Non-pigmented ciliary epithelial cell (primary cell): ENCODE results near the gene NRF1.

Experiments used
- DNase-seq: peaks from one replicate; pipeline ENCODE4 v3.0.0-alpha.2; 2010; ENCODE audit warnings: low read depth

The NRF1 gene

GRCh38 chr7:129684777-129685176 is 73.3 kb downstream of the NRF1 start:
- DNase-seq: no peak

- DNase-seq: no peak
These were observed 74.5 kb downstream of the NRF1 start for GRCh38 chr7:129686063-129686462.

- DNase-seq: no peak
These were observed 77.1 kb downstream of the NRF1 start for GRCh38 chr7:129688503-129689222.

GRCh38 chr7:129689995-129690581 is 78.6 kb downstream of the NRF1 start:
- DNase-seq: no peak

GRCh38 chr7:129690701-129691100 is 79.2 kb downstream of the NRF1 start:
- DNase-seq: no peak

DNA sequence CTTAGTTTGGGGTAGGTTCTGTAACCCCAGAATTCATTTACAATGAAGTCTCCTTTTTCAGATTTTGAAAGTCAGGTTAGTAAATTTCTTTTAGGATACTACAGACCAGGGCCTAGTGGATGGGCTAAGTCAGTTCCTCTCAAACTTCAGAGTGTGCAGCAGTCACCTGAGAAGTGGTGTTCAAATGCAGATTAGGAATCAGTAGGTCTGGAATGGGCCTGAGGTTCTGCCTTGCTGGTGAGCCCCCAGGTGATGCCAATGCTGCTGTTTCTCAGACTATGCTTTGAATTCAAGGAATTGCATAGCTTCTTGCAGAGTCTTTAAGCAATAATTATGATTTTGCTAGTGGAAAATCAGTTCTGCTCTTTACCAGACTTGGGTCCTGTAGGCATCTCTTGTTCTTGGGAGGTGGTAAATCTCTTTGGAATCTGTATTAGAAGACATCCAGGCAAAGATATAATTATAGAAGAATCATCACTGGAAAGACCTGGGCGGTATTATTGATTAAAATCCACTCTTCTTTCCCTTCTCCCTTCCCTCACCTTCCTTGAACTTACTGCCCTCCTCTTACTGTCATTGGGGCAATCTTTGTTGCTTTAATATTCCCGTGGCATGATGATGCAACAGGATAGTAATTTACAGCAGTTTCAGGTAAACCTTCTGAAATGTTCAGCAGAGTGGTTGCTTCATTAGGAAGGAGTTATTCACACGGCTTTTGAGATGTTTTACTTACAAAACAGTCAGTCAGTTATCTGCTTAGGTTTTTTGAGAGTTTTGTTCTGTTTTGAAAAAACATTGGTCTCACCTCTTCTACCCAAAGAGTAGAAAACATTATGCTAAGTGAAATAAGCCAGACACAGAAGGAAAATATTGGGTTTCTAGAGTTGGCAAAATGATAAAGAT is 87.2 kb downstream of the NRF1 start:
- DNase-seq: no peak

DNA sequence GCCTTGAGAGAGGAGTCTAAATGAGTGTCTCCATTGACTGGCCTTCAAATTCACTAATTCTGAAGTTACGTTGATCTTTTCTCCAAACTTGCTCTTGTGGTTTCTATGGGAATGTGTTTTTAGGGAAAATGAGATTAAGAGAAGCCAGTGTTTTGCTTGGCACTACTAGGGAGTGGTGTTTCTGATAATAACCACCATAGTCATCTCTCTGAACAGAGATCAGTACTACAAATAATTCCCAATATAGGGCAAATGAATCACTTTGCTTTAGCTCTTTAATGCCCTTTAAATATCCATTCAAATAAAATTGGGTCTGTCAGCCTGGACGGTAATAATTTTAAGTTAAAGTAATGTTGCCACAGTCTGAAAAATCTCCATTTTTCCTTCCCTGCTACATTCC is 90.8 kb downstream of the NRF1 start:
- peak; percentile 13 for DNase-seq

DNA sequence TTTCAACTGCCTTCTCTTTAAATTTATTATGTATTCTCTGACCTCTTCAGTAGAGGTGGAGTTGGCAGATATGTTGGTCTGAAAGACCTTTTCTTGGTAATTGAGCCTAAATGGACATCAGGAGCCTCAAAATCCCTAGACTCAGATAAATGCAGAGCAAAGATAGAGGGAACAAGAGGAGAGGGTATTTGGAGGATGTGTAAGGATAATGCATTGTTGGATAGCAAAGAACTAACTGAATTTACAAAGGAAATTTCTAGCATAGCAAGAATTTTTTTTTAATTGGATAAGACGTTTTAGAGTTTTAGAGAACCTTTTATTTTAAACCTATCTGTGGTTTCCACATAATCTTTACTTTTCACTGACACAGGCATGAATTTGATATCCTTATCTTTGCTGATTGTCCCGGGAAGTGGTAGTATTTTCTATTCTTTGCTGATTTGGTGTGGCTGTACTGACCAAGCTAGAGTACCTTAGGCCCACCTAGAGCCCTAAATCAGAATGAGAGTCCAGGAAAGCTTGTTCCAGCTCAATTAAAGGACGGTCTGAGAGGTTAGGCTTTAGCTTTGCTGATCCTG is 91.3 kb downstream of the NRF1 start:
- no peak for DNase-seq

DNA sequence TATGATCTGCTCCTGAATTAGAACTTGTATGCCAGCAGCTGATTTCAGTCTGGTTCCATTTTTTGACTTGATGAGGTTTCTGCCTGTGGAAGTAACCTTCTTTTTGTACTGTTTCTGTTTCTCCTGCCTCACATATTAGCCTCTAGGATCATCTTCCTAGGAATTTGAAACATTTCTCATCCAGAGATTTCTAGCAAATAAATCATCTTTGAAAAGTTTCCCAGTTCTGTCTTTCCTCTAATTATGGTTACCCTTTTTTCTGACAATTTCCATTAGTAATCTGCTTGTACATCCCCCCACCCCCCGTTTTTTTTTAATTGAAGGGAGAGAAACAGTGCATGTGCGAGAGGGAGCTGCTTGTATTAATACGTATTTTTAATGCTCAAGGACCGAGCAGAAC is 92.2 kb downstream of the NRF1 start:
- DNase-seq: no peak

DNA sequence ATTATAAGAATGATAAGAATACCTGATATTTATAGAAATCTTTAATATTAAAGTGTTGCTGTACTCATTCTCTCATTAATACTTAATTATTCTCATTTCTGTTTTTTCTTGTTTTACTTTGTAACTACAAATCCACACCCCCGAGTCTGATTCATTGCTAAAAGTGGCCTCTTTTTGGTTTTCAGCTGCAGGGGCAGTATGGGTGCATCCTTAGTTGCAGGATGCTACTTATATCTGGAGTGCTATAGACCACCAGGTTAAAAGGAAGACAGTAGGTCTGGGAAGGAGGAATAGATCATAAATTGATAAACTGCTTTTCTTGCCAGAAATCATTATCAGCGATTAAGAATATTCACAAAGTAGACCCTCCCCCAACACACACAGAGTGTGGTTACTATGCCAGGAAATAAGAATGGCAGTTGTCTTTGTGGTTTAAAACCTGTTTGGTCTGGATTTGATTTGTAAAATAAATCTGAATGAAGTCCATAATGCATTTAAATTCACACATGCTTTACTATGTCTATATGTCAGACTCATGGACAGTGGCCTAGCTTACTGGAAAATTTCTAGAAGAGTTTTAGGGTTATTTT is 96.5 kb downstream of the NRF1 start:
- no peak for DNase-seq

DNA sequence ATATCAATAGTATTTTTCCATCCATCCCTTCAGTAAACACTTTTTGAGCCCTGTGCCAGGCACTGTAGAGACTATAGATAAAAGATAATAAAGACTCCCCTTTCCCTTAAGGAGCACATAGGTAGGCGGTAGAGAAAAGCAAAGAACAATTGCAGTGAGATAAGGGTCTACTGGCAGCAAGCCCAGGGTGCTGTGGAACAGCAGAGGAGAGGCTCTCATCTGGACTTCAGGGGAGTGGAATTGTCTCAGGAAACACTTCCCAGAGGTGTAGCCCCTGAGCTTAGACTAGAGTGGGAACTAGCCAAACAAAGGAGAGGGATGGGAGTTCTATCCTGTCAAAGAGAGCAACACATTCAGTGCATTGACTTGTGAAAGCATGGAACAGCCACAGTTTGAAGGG is 102.0 kb downstream of the NRF1 start:
- DNase-seq: no peak

GRCh38 chr7:129714514-129715063 is 103.1 kb downstream of the NRF1 start:
- no peak for DNase-seq

DNA sequence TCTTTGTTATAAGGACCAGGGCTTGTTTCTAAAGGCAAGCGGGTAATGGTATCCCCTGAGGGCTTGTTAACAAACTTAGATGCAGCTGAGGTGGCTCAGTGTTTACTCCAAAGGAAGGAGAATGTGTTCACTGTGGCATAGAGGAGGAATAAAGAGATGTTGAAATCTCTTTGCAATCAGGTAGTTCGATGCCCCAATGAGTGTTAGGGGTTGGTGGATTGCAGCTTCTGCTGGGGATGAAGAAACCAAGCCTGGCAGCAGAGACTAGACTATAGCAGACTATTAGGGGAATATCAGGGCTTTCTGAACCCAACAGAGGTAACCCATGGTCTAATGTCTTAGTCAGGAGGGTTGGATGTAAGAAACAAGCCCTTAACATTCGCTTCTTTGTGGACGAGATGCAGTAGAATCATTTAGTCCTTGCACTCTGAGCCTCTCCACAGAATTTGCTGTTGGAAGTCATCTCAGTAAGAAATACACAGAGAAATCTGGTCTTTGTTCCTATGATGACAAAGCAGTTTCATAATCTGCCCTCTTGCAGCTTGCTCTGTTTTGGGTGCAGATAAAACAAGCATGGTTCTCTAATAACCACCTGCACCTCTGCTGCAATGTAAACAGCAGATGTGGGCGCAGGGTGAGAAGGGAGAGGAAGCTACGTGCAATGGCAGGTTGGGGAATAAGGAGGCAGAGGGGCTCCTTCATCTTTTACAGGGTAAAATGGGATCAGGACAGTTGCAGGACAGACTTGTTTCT is 108.6 kb downstream of the NRF1 start:
- no peak for DNase-seq

GRCh38 chr7:129721068-129721467 is 109.5 kb downstream of the NRF1 start:
- DNase-seq: no peak

GRCh38 chr7:129723679-129724078 is 112.2 kb downstream of the NRF1 start:
- no peak for DNase-seq

- no peak for DNase-seq
These were observed 113.3 kb downstream of the NRF1 start for GRCh38 chr7:129724796-129725195.

DNA sequence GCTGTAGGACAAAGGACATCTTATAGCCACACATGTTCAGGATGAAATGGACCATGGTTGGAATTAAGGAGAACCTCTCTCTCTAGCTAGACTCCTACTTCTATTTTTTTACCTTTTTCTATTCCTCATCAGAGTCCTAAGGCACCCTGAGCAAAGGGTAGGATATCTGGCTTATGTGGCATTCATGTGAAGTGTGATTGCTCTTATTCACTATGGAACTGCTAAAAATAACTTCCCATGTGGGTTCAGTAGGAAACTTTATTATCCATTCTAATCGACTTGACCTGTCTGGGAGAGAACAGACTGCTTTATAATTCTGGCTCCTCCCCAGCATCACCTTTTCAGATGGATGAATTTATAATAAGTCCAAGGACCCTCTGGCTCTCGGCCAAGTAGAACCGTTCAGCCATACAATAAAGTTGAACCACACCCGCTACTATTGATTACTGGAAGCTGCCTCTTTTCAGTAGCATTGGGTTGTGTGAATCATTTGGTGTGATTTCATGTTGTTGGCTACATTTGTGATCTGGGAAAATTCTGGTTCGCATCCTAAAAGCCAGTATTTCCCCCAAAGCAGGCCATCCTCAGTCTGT is 117.5 kb downstream of the NRF1 start:
- no peak for DNase-seq

- DNase-seq: no peak
These were observed 118.0 kb downstream of the NRF1 start for GRCh38 chr7:129729511-129729910.

- DNase-seq: no peak
These were observed 118.6 kb downstream of the NRF1 start for GRCh38 chr7:129730159-129730558.

- no peak for DNase-seq
These were observed 122.9 kb downstream of the NRF1 start for GRCh38 chr7:129734400-129734799.

DNA sequence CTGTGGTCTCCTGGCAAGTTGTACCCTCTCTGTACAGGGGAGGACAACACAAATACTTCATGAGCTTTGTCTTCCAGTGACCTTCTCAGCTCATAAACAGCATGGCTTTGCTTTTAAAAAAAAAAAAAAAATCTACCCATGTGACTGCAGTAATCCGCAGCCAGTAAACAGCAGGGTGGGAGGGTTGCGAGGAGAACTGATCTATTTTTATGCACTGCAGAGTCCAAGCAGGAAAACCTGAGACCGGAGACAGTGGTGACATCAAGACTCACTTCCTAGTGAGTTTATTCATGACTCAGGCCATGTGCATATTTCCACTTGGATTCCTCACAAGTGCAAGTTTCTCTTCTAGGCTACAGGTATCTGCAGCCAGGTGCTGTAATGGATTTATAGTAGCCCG is 127.9 kb downstream of the NRF1 start:
- peak; percentile 57 for DNase-seq
